HG03521 (cell line): ENCODE measurements around the gene TNKS2.
"Not testable (repeated sequence)": the region's sequence is repeated elsewhere in the genome, so short reads cannot be mapped to it uniquely, and the experiment has no call there.

Source experiments
- ATAC-seq: cut with Tn5 transposase; IDR thresholded peaks from one replicate; pipeline ENCODE4 v1.9.1; 2021; ENCODE audit warnings: mild to moderate bottlenecking, moderate library complexity; ENCODE audit not compliant: unreplicated experiment

The TNKS2 gene

GRCh38 chr10:91797874-91798648 is at the start of gene TNKS2:
TNKS2 (plus strand) TSS chr10:91798426; CDS start chr10:91798691, 265 bp downstream.
- ATAC-seq = peak; percentile 71

- not testable (repeated sequence) for ATAC-seq
These were observed 48.6 kb upstream of the TNKS2 start for GRCh38 chr10:91749592-91749991.

GRCh38 chr10:91756286-91756685 is 41.9 kb upstream of the TNKS2 start:
- ATAC-seq = no peak

- no peak for ATAC-seq
These were observed 39.7 kb upstream of the TNKS2 start for GRCh38 chr10:91758303-91759146.

- no peak for ATAC-seq
These were observed 38.6 kb upstream of the TNKS2 start for GRCh38 chr10:91759581-91759986.

- ATAC-seq = no peak
These were observed 36.5 kb upstream of the TNKS2 start for GRCh38 chr10:91761721-91762120.

GRCh38 chr10:91762878-91763277 is 35.3 kb upstream of the TNKS2 start:
- ATAC-seq = no peak

GRCh38 chr10:91766676-91767075 is 31.6 kb upstream of the TNKS2 start:
- no peak for ATAC-seq

- no peak for ATAC-seq
These were observed 30.1 kb upstream of the TNKS2 start for GRCh38 chr10:91768123-91768522.

GRCh38 chr10:91771907-91772306 is 26.3 kb upstream of the TNKS2 start:
- no peak for ATAC-seq

GRCh38 chr10:91772461-91772860 is 25.8 kb upstream of the TNKS2 start:
- no peak for ATAC-seq

- no peak for ATAC-seq
These were observed 25.4 kb upstream of the TNKS2 start for GRCh38 chr10:91772869-91773268.

GRCh38 chr10:91774571-91774970 is 23.7 kb upstream of the TNKS2 start:
- ATAC-seq = no peak

GRCh38 chr10:91775731-91776130 is 22.5 kb upstream of the TNKS2 start:
- ATAC-seq = no peak

GRCh38 chr10:91776266-91776665 is 22.0 kb upstream of the TNKS2 start:
- no peak for ATAC-seq

GRCh38 chr10:91778485-91778884 is 19.7 kb upstream of the TNKS2 start:
- no peak for ATAC-seq

- ATAC-seq = no peak
These were observed 19.1 kb upstream of the TNKS2 start for GRCh38 chr10:91779011-91779605.

- no peak for ATAC-seq
These were observed 15.7 kb upstream of the TNKS2 start for GRCh38 chr10:91782539-91782938.

GRCh38 chr10:91785830-91786229 is 12.4 kb upstream of the TNKS2 start:
- ATAC-seq = no peak

- no peak for ATAC-seq
These were observed 11.0 kb upstream of the TNKS2 start for GRCh38 chr10:91787258-91787657.

- ATAC-seq = no peak
These were observed 10.4 kb upstream of the TNKS2 start for GRCh38 chr10:91787810-91788209.

- ATAC-seq = no peak
These were observed 9.7 kb upstream of the TNKS2 start for GRCh38 chr10:91788527-91788926.
